Activated CD8-positive, alpha-beta T cell treated with anti-CD3 and anti-CD28 coated beads for 36 hours (primary cell): Measurements from ENCODE around the gene ZNF438. TPM values are rescaled to one million over a fixed set of nuclear protein-coding genes. Genes with fewer than 3 reads are reported as not detected.

Experiments used
- ATAC-seq: fragments of 200-7000 bp; cut with Tn5 transposase; one replicate; pipeline ENCODE4 v1.10.0; 2021; ENCODE audit warnings: mild to moderate bottlenecking, moderate library complexity
- CTCF ChIA-PET: fragments of 350-600 bp; sonication (Branson Sonifier 250); formaldehyde crosslinking; loops from one replicate; lab custom pipeline; 2021; ENCODE audit warnings: antibody characterized with exemption; lab: Charles Lee
- POLR2A ChIA-PET: fragments of 350-600 bp; sonication (Branson Sonifier 250); formaldehyde crosslinking; loops from one replicate; lab custom pipeline; 2021; ENCODE audit warnings: antibody characterized with exemption; lab: Charles Lee
- DNase-seq: peaks from one replicate; pipeline ENCODE4 v3.0.0-alpha.2; 2020
- H3K27ac Mint-ChIP-seq: one replicate; pipeline ENCODE4 v1.8.0; 2021; ENCODE audit warnings: mild to moderate bottlenecking, mixed read lengths
- H3K27me3 Mint-ChIP-seq: one replicate; pipeline ENCODE4 v1.8.0; 2021; ENCODE audit warnings: mixed read lengths
- H3K36me3 Mint-ChIP-seq: one replicate; pipeline ENCODE4 v1.8.0; 2021; ENCODE audit warnings: low read depth, mixed read lengths
- H3K4me1 Mint-ChIP-seq: one replicate; pipeline ENCODE4 v1.8.0; 2021; ENCODE audit warnings: low read depth, mixed read lengths
- H3K4me3 Mint-ChIP-seq: one replicate; pipeline ENCODE4 v1.8.0; 2021; ENCODE audit warnings: mild to moderate bottlenecking, moderate library complexity, mixed read lengths
- H3K9me3 Mint-ChIP-seq: one replicate; pipeline ENCODE4 v1.8.0; 2021; ENCODE audit warnings: mixed read lengths
- CTCF ChIP-seq: fragments of 200-600 bp; IDR thresholded peaks from one replicate; pipeline ENCODE4 v1.8.0; 2022; ENCODE audit warnings: antibody characterized with exemption, mild to moderate bottlenecking
- intact Hi-C: fragments of 100-400 bp; cut with micrococcal nuclease; formaldehyde crosslinking; loops from one replicate; pipeline ENCODE4 v1.10.0; 2022
- total RNA-seq, 2 experiments: library from RNA; stranded (reverse); gene quantifications; one replicate each; pipeline ENCODE4 v1.2.3, GENCODE V29; 2021

The ZNF438 gene
- total RNA-seq, 2 experiments from 2014 or later = 3.0 to 3.9 TPM

- intact Hi-C loops = no loop called here
- Mint-ChIP-seq H3K27ac (no peak overlapping the region), H3K4me3 (no peak overlapping the region), H3K9me3 (peaks cover 10% of the 10 kb centered on the region), H3K4me1 (peaks cover 38% of the 10 kb centered on the region), H3K27me3 (no peaks in the 10 kb centered on the region), H3K36me3 (peaks cover 13% of the 10 kb centered on the region)
- no peak for DNase-seq
- CTCF ChIA-PET = interaction anchor here (1.2 kb wide), 1 partner anchor 494 kb away, joined by 3 read pairs; no protein-coding TSS in a partner anchor
- no peak for ATAC-seq
- POLR2A ChIA-PET = no interaction called here
- TF ChIP-seq CTCF = no peak
Observed at GRCh38 chr10:30996481-30997005, 35.1 kb downstream of the ZNF438 start.

DNA sequence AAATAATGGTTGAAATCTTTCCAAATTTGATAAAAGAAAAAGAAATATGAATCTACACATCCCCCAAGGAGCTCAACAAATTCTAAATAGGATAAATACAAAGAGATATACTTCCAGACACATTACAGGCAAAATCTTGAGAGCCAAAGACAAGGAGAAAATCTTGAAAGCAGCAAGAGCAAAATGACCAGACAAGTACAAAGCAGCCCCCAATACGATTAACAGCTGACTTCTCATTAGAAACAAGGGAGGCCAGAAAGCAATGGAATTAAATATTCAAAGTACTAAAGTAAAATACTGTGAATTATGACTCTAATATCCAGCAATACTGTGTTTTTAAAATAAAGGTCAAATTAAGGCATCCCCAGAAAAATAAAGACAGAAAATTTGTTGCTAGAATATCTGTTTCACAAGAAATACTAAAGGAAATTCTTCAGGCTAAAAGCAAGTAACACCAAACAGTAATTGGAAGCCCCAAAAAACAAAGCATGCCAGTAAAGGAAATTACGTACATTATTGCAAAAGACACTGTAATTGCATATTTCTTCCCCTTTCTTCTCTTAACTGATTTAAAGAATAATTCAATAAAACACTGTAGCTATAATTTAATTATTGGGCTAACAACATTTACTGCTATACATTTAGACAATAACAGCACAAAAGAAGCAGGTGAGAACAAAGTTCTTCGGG is 36.4 kb downstream of the ZNF438 start:
- no peak for ATAC-seq
- H3K9me3 Mint-ChIP-seq = peaks cover 10% of the 10 kb centered on the region
- H3K4me1 Mint-ChIP-seq = peaks cover 36% of the 10 kb centered on the region
- intact Hi-C loops = no loop called here
- DNase-seq = no peak
- H3K36me3 Mint-ChIP-seq = peaks cover 13% of the 10 kb centered on the region
- no peak overlapping the region for H3K4me3 Mint-ChIP-seq
- ChIA-PET CTCF (interaction anchor here (1.0 kb wide), 1 partner anchor 15 kb away, joined by 3 read pairs; no protein-coding TSS in a partner anchor), POLR2A (no interaction called here)
- no peak overlapping the region for H3K27ac Mint-ChIP-seq
- no peak for TF ChIP-seq CTCF
- H3K27me3 Mint-ChIP-seq = no peaks in the 10 kb centered on the region

DNA sequence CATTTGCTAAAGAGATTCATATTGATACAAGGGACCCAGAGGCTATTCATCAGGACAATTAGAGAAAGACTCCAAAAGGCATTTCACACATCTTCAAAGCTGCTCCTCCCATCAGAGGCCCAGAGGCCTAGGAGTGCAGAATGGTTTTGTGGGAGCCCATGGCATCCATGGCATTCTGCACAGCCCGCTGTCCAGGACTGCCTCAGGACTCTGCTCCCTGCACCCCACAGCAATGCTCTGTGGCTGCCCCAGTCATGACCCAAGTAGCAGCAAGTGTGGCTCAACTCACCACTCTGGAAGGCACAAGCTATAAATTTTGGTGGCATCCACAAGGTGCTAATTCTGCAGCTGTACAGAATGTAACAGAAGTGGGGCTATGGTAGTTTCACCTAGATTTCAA is 38.5 kb downstream of the ZNF438 start:
- Mint-ChIP-seq H3K9me3 (peaks cover 10% of the 10 kb centered on the region), H3K27ac (no peak overlapping the region), H3K4me3 (no peak overlapping the region), H3K4me1 (peaks cover 20% of the 10 kb centered on the region), H3K27me3 (no peaks in the 10 kb centered on the region), H3K36me3 (peaks cover 13% of the 10 kb centered on the region)
- ChIA-PET POLR2A (no interaction called here), CTCF (no interaction called here)
- no peak for TF ChIP-seq CTCF
- intact Hi-C loops = no loop called here
- DNase-seq (no peak), ATAC-seq (no peak)

GRCh38 chr10:30992681-30993080 is 39.0 kb downstream of the ZNF438 start:
- TF ChIP-seq CTCF = no peak
- H3K27ac Mint-ChIP-seq = no peak overlapping the region
- H3K27me3 Mint-ChIP-seq = no peaks in the 10 kb centered on the region
- ChIA-PET CTCF (no interaction called here), POLR2A (no interaction called here)
- intact Hi-C loops = no loop called here
- peaks cover 13% of the 10 kb centered on the region for H3K36me3 Mint-ChIP-seq
- H3K4me1 Mint-ChIP-seq = peaks cover 17% of the 10 kb centered on the region
- H3K9me3 Mint-ChIP-seq = peaks cover 10% of the 10 kb centered on the region
- DNase-seq (no peak), ATAC-seq (no peak)
- H3K4me3 Mint-ChIP-seq = no peak overlapping the region

GRCh38 chr10:30991647-30992011 is 40.0 kb downstream of the ZNF438 start:
- Mint-ChIP-seq H3K36me3 (peaks cover 13% of the 10 kb centered on the region), H3K4me1 (peaks cover 10% of the 10 kb centered on the region), H3K9me3 (peaks cover 10% of the 10 kb centered on the region), H3K4me3 (no peak overlapping the region), H3K27me3 (no peaks in the 10 kb centered on the region), H3K27ac (no peak overlapping the region)
- no peak for DNase-seq
- ChIA-PET POLR2A (no interaction called here), CTCF (interaction anchor here (1.1 kb wide), 1 partner anchor 40 kb away, joined by 3 read pairs; the partner anchor contains the start of gene ZNF438)
- no peak for TF ChIP-seq CTCF
- ATAC-seq = no peak
- intact Hi-C loops = no loop called here
